GM19035 (cell line): ENCODE data around the gene STXBP5.
"Not testable (repeated sequence)": the region's sequence is repeated elsewhere in the genome, so short reads cannot be mapped to it uniquely, and the experiment has no call there.

Experiments
- ATAC-seq: cut with Tn5 transposase; IDR thresholded peaks from one replicate; pipeline ENCODE4 v1.9.1; 2021; ENCODE audit not compliant: unreplicated experiment

Gene STXBP5

DNA sequence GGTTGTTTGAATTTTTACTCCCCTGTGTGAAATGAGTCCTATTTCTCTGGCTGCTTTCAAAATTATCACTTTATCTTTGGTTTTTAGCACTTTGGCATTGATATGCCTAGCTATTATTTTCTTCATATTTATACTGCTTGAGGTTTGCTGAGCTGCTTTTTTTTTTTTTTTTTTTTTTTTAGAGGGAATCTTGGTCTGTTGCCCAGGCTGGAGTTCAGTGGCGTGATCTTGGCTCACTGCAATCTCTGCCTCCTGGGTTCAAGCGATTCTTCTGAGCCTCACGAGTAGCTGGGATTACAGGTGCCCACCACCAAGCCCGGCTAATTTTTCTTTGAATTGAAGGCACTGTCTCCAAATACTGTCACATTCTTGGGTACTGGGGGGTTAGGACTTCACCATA lies 40.6 kb downstream of the STXBP5 start:
- no peak for ATAC-seq

DNA sequence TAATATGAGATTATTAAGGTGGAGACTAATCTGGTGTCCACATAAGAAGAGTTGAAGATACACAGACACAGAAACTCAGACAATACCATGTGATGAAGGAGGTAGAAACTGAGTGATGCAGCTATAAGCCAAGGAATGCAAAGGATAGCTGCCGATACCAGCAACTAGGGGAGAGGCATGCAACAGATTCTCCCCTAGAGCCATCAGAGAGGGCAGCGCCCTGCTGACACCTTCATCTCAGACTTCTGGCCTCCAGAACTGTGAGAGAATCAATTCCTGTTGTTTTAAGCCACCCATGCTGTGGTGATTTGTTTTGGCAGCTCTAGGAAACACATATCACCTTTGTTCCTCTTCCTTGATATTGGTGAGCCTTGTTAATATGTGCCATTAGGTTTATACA lies 41.5 kb downstream of the STXBP5 start:
- ATAC-seq: no peak

DNA sequence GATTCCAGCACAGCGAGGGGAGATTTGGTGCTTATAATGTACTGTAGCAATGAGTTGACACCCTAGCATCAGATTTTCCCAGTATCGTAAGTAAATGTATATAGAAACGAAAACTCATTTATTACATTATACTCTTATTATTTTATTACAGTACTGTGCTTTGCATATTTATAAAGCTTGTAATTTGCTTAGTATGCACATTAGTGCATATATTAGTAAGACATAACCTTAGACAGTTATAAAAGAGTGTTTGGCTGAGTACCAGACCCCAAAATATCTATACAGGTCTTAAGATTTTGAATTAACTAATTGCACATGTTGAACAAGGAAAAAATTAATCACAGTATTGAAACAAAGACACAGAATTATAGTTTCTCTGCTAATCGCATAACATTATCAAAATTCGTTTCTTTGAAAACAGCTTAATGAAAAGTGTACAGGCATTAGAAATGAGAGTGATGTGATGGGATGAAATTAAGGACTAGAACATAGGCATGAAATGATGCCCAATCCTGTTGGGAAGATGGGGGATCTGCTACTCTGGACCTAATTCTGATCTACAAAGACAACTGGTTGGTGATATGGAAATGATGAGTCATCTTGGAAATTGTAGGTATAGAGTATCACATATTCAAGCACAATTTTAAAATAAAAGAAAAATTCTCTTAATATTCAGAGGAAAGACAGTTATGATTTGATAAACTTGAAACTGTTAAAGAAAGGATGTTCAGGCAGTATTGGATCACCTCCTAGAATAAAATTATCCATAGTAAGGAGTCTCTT lies 42.8 kb downstream of the STXBP5 start:
- no peak for ATAC-seq

- ATAC-seq: no peak
These were observed 44.6 kb downstream of the STXBP5 start for GRCh38 chr6:147248859-147249258.

DNA sequence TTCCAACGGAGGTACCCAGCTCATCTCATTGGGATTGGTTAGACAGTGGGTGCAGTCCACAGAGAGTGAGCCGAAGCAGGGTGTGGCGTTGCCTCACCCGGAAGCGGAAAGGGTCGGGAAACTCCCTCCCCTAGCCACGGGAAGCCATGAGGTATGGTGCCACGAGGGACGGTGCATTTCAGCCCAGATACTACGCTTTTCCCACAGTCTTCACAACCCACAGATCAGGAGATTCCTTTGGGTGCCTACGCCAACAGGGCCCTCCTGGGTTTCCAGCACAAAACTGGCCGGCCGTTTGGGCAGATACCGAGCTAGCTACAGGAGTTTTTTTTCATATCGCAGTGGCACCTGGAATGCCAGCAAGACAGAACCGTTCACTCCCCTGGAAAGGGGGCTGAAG lies 46.9 kb downstream of the STXBP5 start:
- ATAC-seq: no peak

- ATAC-seq: not testable (repeated sequence)
These were observed 50.8 kb downstream of the STXBP5 start for GRCh38 chr6:147254929-147255473.

DNA sequence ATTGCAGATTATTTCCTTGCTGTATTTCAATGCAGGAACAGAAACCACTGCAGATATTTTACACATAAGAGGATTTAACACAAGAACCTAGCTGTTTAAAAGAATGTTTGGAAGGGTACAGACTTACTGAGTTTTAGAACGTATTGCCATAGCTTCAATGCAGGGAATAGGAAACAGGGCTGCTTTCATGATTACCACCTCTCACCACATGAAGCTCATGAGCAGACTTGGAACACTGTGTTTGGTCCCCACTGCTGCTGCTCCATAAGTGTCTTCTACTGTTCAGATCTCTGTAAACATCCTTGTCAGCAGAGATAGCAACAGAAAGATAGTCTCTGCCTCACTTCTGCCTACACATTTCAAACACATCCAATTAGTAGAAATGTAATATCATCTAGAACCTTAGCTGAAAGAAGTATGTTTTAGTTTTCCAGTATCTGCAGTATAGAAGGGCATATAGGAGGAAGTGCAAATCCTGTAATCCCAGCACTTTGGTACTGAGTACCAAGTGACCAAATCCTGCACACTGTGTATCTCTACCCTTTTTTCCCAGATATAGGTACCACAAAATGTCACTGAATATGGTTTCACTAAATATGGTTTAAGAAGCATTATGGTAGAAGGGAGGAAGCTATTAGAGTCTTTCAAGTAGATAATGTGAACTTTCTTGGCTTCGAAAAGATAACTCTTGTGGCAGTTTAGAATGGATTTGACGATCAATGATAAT lies 51.9 kb downstream of the STXBP5 start:
- no peak for ATAC-seq

DNA sequence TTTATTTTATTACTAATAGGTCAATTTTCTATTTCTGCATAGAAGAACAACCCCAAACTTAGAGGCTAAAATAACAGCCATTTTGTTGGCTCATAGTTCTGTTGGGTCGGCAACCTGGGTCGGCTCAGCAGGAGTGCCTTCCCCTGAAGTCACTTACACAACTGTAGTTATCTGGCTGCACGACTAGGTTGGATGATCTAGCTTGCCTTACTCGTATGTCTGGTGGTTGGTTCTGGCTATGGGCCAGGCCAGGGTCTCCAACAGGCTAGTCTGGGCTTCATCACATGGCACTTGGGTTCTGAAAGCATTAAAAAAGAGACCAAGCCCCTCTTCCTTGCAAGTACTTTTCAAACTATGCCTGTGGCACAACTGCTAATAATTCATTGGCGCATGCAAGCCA lies 53.5 kb downstream of the STXBP5 start:
- ATAC-seq: no peak

GRCh38 chr6:147260091-147260490 lies 55.9 kb downstream of the STXBP5 start:
- ATAC-seq: no peak

- no peak for ATAC-seq
These were observed 58.7 kb downstream of the STXBP5 start for GRCh38 chr6:147262946-147263345.

DNA sequence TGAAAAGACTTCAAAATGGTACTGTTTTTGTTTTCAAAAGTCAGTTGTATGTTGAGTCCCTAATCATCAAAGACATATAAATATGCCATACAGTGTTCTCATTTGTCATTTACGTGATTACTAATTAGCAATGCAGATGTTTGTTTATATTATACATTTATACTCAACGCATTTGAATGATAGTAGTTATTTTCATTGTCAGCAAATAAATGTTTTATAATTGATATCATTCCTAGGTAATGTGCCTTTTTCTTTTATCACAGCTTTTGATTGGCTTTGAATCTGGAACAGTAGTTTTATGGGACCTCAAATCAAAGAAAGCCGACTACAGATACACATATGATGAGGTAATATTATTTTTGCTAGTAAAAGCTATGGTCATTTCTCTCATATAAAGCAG lies 62.6 kb downstream of the STXBP5 start:
- ATAC-seq: no peak

GRCh38 chr6:147267658-147268057 lies 63.4 kb downstream of the STXBP5 start:
- no peak for ATAC-seq

DNA sequence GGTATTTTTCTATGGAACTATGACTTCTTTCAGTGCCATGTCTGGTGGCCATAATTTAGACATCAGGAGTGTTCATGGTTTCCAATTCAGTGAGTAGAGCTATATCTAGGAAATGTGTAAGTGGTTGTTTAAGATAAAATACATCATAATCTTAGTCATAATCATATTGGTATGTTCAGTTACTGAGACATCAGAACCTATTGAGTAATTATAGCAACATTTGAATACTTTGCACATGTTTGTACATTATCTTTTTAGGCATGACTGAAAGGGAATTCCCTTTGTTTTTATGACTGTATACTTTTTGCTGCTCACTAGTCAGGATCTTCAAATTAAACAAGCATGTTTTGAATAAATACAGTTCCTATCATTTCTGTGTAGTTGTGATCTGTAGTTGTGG lies 64.0 kb downstream of the STXBP5 start:
- no peak for ATAC-seq

GRCh38 chr6:147274012-147274411 lies 69.8 kb downstream of the STXBP5 start:
- ATAC-seq: no peak

- ATAC-seq: no peak
These were observed 70.6 kb downstream of the STXBP5 start for GRCh38 chr6:147274776-147275175.

GRCh38 chr6:147278891-147279290 lies 74.7 kb downstream of the STXBP5 start:
- ATAC-seq: no peak

DNA sequence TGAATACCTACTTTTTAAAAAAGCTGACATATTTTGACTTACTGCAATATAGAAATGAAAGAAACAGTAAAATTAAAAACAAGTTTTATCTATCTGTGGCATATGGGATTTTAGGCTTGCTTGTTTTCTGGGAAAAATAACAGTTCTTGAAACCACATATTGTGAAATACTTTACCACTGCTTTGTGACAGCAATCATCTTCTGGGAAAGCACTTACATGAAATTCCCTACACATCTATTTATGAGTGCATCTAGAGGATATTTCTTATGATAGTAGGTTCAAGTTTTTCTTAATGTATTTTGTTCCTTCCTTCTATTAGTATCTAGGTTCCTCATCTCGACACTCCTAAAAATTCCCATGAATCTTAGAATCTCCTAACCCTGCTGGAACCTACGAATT lies 75.2 kb downstream of the STXBP5 start:
- ATAC-seq: no peak

DNA sequence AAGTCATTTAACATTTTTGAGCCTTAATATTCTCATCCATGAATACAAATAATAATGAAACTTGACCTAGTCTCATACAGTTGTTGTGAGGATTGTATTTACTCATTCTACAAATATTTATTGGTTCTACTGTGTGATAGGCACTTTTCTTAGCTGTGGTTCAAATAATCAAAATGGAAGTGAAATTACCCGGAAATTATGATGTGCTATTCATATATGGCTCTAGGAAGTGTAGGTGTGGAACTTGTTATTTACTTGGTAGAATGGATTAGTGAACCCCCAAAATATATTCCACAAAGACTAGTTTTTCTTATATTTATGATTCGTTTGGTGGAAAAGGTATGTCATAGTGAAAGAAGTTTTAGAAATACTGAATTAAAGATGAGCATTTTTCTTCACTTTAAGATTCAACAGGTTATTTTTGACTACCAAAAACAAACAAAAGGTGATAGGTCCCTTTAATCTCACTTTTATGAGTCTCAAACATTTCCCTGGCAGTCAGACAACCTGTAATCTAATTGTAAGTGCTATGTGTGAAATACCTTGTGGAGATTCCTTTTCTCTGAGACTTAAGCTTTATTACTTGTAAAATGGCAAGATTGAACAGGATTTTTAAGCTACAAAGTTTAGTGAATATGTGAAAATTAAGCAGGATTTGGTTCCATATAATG lies 77.8 kb downstream of the STXBP5 start:
- ATAC-seq: no peak

DNA sequence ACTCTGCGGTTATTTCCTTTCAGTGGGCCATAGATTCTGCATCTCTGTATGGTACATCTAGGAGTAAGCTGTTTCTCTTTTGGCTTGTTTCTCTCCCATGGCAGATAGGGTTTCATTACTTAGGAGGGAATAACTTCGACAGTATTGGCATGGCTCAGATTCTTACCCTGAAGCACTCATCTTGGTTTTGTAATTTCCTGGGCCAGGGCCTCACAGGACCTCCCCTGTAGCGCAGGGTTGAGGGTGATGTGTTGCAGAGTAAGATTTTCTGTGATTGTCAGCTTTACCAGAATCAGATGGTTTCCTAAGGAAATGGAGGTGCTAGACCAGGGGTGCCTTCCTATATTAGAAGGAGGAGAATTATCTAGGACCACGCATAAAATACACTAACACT lies 78.3 kb downstream of the STXBP5 start:
- no peak for ATAC-seq

GRCh38 chr6:147283460-147283859 lies 79.2 kb downstream of the STXBP5 start:
- ATAC-seq: no peak

- peak; percentile 77 for ATAC-seq
These were observed 81.1 kb downstream of the STXBP5 start for GRCh38 chr6:147285087-147285855.
